DMS53 (cell line): ENCODE measurements around the gene CFAP54.
"Not testable (repeated sequence)": the region's sequence is repeated elsewhere in the genome, so short reads cannot be mapped to it uniquely, and the experiment has no call there.

ENCODE experiments used
- DNase-seq: peaks from one replicate; lab custom pipeline; 2025; lab: John Stamatoyannopoulos, UW

Gene CFAP54

DNA sequence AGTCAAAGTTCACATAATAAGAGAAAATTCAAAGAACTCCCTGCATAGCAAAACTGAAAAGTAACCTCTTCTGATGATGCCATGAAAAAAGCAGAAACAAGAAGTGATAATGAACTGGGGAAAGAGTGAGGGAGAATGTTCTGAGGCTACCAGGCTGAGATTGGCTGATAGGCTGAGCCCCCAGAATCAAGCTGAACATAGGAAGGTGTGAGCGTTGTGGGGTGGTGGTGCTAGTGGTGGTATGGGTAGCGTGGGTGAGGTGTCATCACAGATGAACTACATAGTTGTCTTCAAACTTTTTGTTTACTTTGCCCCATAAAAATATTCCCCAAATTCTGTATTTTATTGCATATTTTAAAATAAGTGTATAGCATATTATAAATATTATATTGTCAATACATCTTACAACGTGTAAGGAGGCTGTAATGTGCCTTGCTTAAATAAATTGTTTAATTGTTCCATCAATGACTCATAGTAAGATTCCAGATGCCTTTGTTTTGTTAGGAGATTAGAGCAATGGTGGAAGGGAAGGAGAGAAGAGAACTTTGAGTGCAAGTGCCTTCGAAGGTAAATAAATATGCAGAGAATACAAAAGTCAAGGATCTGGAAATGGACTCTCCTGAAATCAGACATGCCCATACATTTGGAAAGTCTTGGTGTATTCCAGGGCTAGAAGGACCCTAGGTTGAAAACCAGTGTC, 15.8 kb upstream of the CFAP54 start:
- peak; percentile 21 for DNase-seq

DNA sequence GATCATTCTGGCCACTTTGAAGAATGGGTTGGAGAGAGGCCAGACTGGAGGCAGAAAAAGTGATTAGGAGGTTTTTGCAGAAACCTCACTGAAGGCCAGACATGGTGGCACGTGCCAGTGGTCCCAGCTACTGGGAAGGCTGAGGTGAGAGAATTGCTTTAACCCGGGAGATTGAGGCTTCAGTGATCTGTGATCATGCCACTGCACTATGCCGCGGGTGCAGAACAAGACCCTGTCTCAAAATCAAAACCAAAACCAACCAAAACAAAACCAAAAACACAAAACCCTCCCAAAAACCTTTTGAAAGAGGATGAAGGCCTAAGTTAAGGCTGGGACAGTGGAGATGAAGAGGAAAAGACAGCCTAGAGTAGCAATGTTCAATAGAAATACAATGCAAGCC, 15.2 kb upstream of the CFAP54 start:
- DNase-seq, result no peak

DNA sequence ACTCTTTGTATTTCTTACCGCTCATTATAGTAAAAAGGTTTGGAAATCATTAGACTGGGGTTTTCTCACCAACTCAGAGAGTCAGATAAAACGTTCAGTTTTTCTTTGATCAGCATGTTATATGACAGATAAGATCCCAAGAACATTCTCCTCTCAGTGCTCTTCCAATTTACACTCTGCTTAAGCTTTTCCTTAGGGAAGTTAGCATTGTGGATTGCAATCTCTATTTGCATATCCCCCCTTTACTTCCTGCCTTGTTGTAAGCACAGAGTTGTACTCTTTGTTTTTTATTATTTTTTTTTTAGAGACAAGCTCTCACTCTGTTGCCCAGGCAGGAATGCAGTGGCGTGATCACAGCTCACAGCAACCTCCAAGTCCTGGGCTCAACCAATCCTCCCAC, 11.4 kb upstream of the CFAP54 start:
- DNase-seq, result no peak

DNA sequence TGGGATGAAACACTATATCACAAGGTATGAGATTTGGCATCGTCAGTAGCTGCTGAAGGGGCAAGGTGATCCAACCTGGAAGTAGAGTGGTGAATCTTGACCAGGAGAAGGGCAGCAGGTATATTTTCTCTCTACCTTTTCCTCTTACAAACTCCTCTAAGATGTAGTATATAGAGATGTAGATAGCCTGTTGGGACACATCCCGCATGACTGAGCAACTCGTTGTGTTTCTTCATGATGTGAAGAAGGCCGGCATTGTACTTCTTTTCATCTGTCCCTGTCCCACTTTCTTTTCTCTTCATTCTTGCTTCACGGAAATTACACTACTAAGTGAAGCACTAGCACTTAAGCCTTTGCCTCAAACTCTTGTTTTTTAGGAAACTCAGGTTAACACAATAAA, 7.3 kb upstream of the CFAP54 start:
- DNase-seq, result no peak

DNA sequence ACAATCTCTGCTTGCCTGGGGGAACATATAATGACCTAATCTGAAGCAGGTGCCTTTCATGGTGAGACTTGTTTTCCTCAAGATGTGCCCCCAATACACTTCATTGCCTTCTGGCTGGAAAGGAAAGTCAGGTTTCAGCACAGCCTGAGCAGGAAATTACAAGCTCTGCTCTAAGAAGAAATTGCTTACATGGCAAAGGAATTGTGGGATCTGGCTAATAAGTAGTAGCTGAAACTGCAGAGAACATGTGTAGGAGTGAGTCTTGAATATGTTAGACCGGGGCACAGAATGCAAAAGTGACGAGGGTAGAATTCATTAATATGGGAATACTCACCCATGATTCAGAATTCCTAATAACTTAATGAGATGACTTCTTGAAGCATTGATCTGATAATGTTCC, 6.3 kb upstream of the CFAP54 start:
- DNase-seq, result no peak

DNA sequence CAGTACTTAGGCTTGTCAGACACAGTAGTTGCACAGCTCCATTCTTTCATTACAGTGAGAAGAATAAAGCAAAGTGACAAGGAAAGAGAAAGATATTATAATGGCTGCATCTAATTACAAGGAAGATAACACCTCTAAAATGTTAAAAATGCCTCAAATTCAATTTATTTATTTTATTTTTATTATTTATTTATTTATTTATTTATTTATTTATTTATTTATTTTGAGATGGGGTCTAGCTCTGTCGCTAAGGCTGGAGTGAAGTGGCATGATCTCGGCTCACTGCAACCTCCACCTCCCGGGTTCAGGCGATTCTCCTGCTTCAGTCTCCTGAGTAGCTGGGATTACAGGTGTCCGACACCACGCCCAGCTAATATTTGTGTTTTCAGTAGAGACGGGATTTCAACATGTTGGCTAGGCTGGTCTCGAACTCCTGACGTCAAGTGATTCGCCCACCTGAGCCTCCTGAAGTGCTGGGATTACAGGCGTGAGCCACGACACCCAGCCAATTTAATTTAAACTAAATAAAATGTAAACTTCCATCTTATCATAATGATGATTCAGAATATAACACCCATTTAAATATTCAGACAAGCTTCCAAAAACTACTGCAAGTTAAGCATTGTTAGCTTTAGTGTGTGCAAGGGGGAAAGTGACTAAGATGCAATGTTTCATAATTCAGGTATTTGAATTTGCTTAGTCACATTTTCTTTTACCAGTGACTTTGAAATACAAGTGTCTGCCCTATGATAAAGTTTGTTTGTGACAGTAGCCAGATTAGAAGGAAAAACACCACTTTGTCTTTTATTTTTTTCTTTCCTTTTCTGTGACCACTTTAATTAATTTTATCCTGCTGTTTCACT, 2.4 kb upstream of the CFAP54 start:
- DNase-seq, result no peak

DNA sequence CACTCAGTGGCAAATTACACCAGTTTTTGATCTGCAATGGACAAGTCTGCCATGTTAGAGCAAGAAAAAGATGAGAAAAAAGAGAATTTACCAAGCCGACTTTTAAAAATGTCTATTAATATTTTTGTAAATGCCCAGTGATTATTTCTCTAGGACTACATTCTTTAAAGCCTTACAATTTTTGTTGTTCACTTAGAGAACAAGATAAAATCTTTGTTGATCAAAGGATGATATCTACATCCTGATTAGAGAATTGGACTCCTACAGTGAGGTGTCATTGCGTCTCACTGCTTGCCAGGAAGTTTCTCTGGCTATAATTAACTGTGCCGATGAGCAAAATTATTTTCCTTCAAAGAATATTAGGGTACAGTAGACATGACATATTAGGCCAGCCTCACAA, 1.7 kb upstream of the CFAP54 start:
- DNase-seq, result no peak

DNA sequence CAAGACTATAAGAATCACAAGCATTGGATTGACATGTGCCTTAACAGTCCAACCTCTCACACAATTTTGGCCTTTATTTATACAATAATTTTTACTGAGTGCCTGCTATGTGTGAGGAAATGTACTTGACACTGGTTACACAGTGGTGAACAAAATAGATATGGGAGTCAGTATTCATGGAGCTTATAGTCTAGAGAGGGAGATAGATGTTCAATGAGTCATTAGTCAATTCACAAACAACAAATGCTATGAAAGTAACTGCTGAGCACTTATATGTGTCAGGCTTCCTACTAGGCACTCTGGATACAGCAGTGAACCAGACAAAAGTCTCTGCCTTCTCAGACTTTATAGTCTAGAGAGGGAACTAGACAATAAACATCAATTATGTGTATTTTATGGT, 3.7 kb downstream of the CFAP54 start:
- peak; percentile 29 for DNase-seq

DNA sequence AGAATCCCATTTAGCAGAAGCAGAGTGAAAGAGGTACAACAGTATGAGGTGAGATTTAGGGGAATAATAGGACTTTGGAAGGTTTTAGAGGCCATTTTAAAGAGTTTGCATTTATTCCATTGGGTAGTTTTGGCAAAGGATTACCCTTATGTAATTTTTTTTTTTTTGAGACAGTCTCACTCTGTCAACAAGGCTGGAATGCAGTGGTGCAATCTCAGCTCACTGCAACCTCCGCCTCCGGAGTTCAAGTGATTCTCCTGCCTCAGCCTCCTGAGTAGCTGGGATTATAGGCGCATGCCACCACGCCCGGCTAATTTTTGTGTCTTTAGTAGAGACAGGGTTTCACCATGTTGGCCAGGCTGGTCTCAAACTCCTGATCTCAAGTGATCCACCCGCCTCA, 4.8 kb downstream of the CFAP54 start:
- DNase-seq, result not testable (repeated sequence)

DNA sequence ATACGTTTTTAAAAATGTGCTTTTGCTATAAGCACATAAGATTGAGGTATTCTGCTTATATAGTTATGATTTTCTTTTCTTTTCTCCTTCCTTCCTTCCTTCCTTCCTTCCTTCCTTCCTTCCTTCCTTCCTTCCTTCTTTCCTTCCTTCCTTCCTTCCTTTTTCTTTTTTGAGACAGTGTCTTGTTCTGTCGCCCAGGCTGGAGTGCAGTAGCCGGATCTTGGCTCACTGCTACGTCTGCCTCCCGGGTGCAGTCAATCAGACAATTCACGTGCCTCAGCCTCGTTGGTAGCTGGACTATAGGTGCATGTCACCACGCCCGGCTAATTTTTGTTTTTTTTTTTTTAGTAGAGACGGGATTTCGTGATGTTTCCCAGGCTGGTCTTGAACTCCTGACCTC, 5.8 kb downstream of the CFAP54 start:
- no peak for DNase-seq

DNA sequence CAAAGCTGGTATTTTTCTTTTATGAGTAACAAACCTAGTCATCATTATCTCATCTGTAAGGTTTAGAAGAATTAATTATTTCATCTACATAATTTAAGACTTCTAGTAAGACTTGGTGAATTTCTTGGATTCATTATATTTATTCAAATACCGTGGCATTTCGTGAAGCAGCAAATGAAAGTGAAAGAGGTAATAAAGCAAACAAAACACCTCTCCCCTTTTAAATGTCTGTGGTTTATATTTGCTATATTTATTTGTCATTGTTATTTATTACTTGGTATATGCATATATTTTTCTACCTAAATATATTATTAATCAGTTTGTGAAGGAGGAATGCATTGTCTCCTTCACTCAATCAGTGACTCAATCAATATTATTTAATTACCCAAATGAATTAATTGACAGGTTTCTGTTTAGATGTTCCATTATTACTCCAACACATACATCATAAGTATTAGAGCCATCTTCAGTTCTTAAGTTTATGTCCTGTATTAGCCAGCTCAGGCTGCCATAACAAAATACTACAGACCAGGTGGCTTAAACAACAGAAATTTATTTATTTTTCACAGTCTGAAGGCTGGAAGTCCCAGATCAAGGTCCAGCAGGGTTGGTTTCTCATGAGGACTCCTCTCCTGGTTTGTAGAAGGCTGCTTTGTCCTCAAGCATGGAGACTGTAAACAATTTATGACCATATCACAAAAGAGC, 6.6 kb downstream of the CFAP54 start:
- no peak for DNase-seq

DNA sequence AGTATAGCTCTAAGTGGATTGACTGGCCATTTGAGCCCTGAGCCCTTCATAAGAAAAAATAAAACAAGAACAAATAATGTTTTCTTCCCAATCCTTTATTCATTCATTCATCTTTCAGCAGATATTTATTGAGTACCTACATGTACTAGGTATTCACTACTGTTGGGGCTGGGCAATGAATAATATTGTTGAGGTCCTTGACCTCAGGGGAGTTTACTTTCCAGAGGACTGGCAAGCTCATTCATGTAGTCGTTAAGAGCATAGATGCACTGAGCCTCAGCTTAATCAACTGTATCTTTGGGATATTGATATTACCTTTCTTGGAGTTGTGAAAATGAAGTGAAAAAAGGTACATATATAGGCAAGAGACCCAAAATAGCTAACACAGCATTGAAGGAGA, 7.6 kb downstream of the CFAP54 start:
- no peak for DNase-seq

DNA sequence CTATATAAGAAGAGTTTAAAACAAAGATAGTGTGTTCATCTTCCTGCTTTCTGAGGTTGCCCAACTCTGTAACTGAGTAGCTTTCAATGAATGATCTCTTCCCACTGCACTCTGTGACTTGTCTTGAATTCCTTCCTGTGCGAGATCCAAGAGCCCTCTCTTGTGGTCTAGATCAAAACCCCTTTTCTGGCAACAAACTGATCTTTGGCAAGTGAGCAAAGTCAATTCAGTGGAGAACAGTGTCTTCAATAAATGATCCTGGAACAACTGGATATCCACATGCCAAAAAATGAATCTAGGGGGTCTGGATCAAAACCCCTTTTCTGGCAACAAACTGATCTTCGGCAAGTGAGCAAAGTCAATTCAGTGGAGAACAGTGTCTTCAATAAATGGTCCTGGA, 8.5 kb downstream of the CFAP54 start:
- no peak for DNase-seq

DNA sequence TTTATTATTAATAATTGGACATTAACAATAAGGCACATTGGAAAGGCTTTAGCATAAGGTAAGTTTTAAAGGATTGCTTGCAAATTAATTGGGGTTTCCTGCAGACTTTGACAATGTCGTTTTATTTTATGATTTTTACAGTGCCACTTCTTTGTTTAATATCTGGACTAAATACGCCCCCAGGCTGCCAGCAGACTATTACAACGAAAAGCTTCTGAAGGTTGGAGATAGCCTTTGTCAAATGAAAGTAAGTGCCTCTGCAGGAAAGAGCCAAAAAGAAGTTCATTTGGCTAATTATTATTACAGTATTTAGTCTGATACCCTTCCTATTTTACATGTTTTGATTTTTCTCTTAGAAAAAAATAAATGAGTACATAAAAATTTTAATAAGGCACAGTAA, 11.3 kb downstream of the CFAP54 start:
- peak; percentile 52 for DNase-seq

DNA sequence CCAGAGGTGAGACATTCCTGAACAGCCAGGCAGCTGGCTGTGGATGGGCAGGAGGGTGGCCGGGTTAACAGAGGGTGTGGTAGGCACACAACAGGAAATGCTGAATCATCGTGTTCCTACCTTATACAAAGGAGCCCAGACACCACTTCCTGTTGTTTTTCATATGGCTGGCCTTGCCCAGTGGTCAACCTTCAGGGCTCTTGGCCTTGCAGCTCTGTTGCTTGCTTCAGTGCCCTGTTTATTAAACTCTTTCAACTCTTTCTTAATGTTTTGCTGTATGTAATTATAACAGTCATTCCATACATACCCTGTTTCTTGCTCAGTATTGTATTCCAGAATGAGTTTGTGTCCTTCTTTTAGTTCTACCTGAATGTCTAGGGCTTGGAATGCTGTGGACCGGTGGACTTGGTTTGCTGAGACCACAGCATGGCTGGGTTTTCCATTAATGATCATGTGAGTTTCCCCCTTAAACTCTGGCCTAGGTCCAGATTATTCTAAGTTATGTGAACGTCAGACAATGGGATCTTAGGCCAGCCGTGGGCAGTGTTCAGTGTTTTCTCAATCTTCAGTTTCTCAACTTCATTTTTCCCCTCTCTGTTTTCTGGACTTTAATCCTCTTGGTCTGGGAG, 11.9 kb downstream of the CFAP54 start:
- peak; percentile 93 for DNase-seq

DNA sequence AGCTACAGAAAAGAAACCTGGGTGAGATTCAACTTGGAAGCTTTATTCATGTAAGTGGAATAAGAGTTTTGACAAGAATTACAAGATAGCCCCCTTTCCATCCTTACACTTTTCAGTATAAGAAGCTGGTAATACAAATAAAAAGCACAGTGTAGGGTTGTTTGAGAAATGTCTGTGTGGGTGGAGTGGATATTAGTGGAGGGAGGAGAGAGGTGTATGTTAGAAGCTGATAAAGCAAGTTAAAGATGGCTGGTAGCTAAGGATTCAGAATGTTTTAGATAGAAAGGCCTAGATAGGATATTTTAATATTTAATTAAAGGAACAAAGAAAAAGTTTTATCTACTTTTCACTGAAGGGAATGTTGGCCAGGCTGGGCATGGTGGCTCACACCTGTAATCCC, 12.5 kb downstream of the CFAP54 start:
- peak; percentile 36 for DNase-seq

DNA sequence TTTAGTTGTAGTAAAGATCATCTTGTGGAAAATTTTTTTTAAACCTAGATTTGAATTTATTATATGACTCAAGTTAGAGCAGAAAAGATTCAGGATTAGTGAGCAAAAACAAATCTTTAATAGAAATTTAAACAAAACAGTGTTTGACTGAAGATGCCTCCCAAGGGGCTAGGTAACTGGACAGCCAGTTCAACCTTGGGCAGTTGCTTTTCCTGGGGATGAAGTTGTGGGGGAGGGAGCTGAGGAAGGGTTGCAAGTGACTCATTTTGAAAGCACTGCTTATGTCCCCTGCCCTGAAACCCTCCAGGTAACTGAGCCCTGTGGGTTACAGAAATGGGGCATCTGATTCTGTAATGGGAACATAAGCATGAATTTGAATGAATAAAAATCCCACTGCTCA, 13.1 kb downstream of the CFAP54 start:
- peak; percentile 30 for DNase-seq

DNA sequence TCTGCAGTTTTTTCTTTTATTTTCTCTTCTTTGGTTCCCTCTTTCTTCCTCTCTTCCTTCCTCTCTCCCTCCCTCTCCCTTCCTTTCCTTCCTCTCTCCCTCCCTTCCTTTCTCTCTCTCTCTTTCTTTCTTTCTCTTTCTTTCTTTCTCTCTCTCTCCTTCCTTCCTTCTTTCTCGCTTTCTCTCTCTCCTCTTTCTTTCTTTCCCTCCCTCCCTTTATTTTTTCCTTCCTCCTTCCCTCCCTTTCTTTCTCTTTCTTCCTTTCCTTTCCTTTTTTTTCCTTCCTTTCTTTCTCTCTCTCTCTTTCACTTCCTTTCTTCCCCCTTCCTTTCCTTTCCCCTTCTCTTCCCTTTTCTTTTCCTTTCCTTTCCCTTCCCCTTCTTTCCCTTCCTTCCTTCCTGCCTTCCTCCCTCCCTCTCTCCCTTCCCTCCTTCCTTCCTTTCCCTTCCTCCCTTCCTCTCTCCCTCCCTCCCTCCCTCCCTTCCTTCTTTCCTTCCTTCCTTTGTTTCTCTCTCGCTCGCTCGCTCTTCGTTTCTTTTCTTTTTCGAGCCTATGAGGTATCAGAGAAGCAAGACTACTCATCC, 13.7 kb downstream of the CFAP54 start:
- no peak for DNase-seq

DNA sequence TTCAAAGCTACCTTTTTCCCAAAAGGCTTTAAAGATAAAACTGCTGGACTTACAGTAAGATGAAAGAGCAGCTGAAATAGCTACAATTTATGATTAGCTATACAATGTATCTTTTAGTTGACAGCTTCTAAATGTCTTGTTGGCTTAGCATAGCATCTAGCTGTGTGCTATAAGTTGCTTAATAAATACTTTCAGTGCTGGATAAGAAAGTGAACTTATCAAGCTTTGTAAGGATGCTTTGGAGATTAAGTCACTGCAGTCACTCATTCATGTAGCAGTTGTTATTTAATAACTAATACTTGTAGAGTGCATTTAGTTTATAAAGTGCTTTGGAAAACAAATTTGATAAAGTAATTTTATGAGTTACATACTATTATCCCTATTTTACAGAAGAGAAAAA, 14.6 kb downstream of the CFAP54 start:
- DNase-seq, result no peak

DNA sequence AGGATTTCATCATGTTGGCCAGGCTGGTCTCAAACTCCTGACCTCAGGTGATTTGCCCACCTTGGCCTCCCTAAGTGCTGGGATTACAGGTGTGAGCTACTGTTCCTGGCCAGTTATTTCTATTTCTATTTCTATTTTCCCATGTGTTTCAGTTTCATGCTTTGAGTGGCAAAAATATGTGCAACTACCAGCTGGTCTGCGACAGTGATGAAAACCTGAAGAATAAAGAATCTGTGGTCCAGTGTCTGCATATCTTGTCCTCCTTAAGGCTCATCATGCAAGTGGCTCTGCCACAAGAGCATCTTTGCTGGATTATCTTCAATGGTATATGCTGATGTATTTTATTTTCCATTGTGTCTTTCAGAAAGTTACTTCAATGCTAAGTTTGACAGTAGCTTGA, 17.4 kb downstream of the CFAP54 start:
- DNase-seq, result no peak

DNA sequence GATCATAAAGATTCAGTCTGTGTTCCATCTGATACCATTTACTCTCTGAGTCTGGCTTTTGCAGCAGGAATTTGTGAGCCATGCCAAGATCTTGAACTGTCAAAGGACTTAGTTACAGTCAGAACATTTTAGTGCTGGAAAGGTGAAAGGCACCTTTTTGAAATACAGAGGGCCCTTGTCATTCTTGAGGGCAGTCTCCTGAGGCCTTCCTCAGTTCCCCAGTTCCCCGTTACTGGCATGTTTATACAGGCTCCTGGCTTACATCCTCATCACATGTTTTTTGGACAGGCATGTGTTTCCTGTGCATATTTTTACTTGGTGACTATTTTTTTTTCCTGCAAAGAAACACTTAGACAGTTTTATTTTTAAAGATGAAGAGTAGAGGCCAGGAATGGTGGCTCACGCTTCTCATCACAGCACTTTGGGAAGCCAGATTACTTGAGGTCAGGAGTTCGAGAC, 21.0 kb downstream of the CFAP54 start:
- no peak for DNase-seq

DNA sequence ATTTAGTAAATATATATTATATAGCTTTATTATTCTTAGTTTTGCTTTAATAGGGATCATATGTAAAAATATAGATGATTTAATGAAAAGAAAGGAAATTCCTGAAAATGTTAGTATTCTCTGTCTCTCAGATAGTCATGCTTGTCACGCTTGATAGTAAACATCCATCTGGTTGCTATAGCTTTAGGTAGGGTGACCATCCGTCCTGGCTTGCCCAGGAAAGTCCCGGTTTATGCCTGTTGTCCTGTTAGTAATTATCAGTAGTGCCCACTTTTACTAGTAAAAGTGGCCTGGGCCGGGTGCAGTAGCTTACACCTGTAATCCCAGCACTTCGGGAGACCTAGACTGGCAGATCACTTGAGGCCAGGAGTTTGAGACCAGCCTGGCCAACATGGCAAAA, 23.8 kb downstream of the CFAP54 start:
- DNase-seq, result no peak
